Mesendoderm (in vitro differentiated cells): ENCODE results near the gene SPOPL.

Experiments used
- DNase-seq: peaks from one replicate; pipeline ENCODE4 v3.0.0; 2013
- H2AK5ac ChIP-seq: 2 replicates; pipeline ENCODE4 v1.6.1; 2013; ENCODE audit warnings: low read length, inconsistent platforms
- H2BK120ac ChIP-seq: 2 replicates; pipeline ENCODE4 v1.6.1; 2013; ENCODE audit warnings: low read depth, mild to moderate bottlenecking, low read length, moderate library complexity, mixed read lengths
- H2BK15ac ChIP-seq: replicated peaks from 2 replicates; pipeline ENCODE4 v1.6.1; 2013; ENCODE audit warnings: low read depth, mild to moderate bottlenecking, moderate library complexity
- H2BK5ac ChIP-seq: 2 replicates; pipeline ENCODE4 v1.6.1; 2013; ENCODE audit warnings: low read length, inconsistent platforms
- H3K18ac ChIP-seq: 2 replicates; pipeline ENCODE4 v1.6.1; 2013; ENCODE audit warnings: mild to moderate bottlenecking, low read length, mixed read lengths
- H3K23ac ChIP-seq: one replicate; pipeline ENCODE4 v1.6.1; 2013; ENCODE audit warnings: low read length
- H3K27ac ChIP-seq: 2 replicates; pipeline ENCODE4 v1.5.1; 2013; ENCODE audit warnings: low read depth, mild to moderate bottlenecking, inconsistent platforms, low read length, moderate library complexity
- H3K27me3 ChIP-seq: 2 replicates; pipeline ENCODE4 v1.6.1; 2013; ENCODE audit warnings: low read length, control low read depth, mild to moderate bottlenecking, inconsistent platforms; ENCODE audit not compliant: insufficient read depth, poor library complexity
- H3K36me3 ChIP-seq: 2 replicates; pipeline ENCODE4 v1.6.1; 2013; ENCODE audit warnings: low read length, inconsistent platforms; ENCODE audit not compliant: control insufficient read depth, insufficient read depth
- H3K4ac ChIP-seq: one replicate; pipeline ENCODE4 v1.6.1; 2013; ENCODE audit warnings: low read depth, mild to moderate bottlenecking, low read length, moderate library complexity
- H3K4me1 ChIP-seq: 2 replicates; pipeline ENCODE4 v1.6.1; 2013; ENCODE audit warnings: low read depth, low read length, inconsistent platforms; ENCODE audit not compliant: control insufficient read depth
- H3K4me2 ChIP-seq: 2 replicates; pipeline ENCODE4 v1.6.1; 2013; ENCODE audit warnings: low read length
- H3K4me3 ChIP-seq: 2 replicates; pipeline ENCODE4 v1.5.1; 2013; ENCODE audit warnings: mild to moderate bottlenecking, low read length
- H3K56ac ChIP-seq: one replicate; pipeline ENCODE4 v1.6.1; 2013; ENCODE audit warnings: low read length
- H3K79me1 ChIP-seq: 2 replicates; pipeline ENCODE4 v1.6.1; 2013; ENCODE audit warnings: low read length, inconsistent platforms
- H3K79me2 ChIP-seq: 2 replicates; pipeline ENCODE4 v1.6.1; 2013; ENCODE audit warnings: mild to moderate bottlenecking, low read length; ENCODE audit not compliant: control insufficient read depth, insufficient read depth
- H3K9ac ChIP-seq: 2 replicates; pipeline ENCODE4 v1.6.1; 2013; ENCODE audit warnings: low read length, inconsistent platforms
- H4K5ac ChIP-seq: one replicate; pipeline ENCODE4 v1.6.1; 2013; ENCODE audit warnings: low read length
- H4K8ac ChIP-seq: one replicate; pipeline ENCODE4 v1.6.1; 2013; ENCODE audit warnings: low read depth, mild to moderate bottlenecking, control low read depth, low read length, moderate library complexity
- WGBS: extraction: QIAGEN DNeasy Blood & Tissue Kit; methylation state at CpG from one replicate; pipeline ENCODE4 v1.1.7; 2013; ENCODE audit warnings: low lambda C conversion rate, missing lambda C conversion rate; ENCODE audit not compliant: insufficient coverage; ENCODE audit errors: extremely low coverage; 5-methylcytosine and 5-hydroxymethylcytosine counted together

Gene SPOPL

GRCh38 chr2:138610201-138610953 lies 108.8 kb downstream of the SPOPL start:
- no peak overlapping the region for H4K5ac ChIP-seq
- H3K27ac ChIP-seq: no peak overlapping the region
- no peaks in the 10 kb centered on the region for H3K36me3 ChIP-seq
- no peak for DNase-seq
- no peak overlapping the region for H3K18ac ChIP-seq
- no peak overlapping the region for H2BK5ac ChIP-seq
- H3K4ac ChIP-seq: no peak overlapping the region
- H3K79me1 ChIP-seq: no peaks in the 10 kb centered on the region
- H3K4me2 ChIP-seq: no peak overlapping the region
- H3K4me1 ChIP-seq: no peaks in the 10 kb centered on the region
- H2AK5ac ChIP-seq: no peak overlapping the region
- H3K9ac ChIP-seq: no peak overlapping the region
- H3K4me3 ChIP-seq: no peak overlapping the region
- no peak overlapping the region for H2BK15ac ChIP-seq
- no peak overlapping the region for H3K23ac ChIP-seq
- no peak overlapping the region for H4K8ac ChIP-seq
- H2BK120ac ChIP-seq: no peak overlapping the region
- H3K56ac ChIP-seq: no peak overlapping the region
- no peaks in the 10 kb centered on the region for H3K79me2 ChIP-seq
- H3K27me3 ChIP-seq: no peaks in the 10 kb centered on the region
- no CpG with 5 or more reads among the region's 4 CpGs for WGBS

GRCh38 chr2:138615257-138615656 lies 113.7 kb downstream of the SPOPL start:
- H2BK5ac ChIP-seq: no peak overlapping the region
- H2BK120ac ChIP-seq: no peak overlapping the region
- no peak overlapping the region for H3K4me2 ChIP-seq
- H3K27ac ChIP-seq: no peak overlapping the region
- no peak overlapping the region for H2AK5ac ChIP-seq
- H4K8ac ChIP-seq: no peak overlapping the region
- no CpG with 5 or more reads among the region's 4 CpGs for WGBS
- H3K27me3 ChIP-seq: no peaks in the 10 kb centered on the region
- no peaks in the 10 kb centered on the region for H3K79me1 ChIP-seq
- H4K5ac ChIP-seq: no peak overlapping the region
- no peak overlapping the region for H3K23ac ChIP-seq
- no peak for DNase-seq
- H3K4ac ChIP-seq: no peak overlapping the region
- no peaks in the 10 kb centered on the region for H3K36me3 ChIP-seq
- no peaks in the 10 kb centered on the region for H3K79me2 ChIP-seq
- H3K4me3 ChIP-seq: no peak overlapping the region
- H2BK15ac ChIP-seq: no peak overlapping the region
- H3K4me1 ChIP-seq: no peaks in the 10 kb centered on the region
- no peak overlapping the region for H3K18ac ChIP-seq
- H3K56ac ChIP-seq: no peak overlapping the region
- no peak overlapping the region for H3K9ac ChIP-seq

GRCh38 chr2:138617026-138617425 lies 115.5 kb downstream of the SPOPL start:
- no peaks in the 10 kb centered on the region for H3K79me2 ChIP-seq
- H2AK5ac ChIP-seq: no peak overlapping the region
- H3K27me3 ChIP-seq: no peaks in the 10 kb centered on the region
- no peak for DNase-seq
- H3K27ac ChIP-seq: no peak overlapping the region
- H2BK15ac ChIP-seq: no peak overlapping the region
- H3K4me3 ChIP-seq: no peak overlapping the region
- no peak overlapping the region for H3K4me2 ChIP-seq
- H3K9ac ChIP-seq: no peak overlapping the region
- H3K79me1 ChIP-seq: no peaks in the 10 kb centered on the region
- H4K5ac ChIP-seq: no peak overlapping the region
- no peaks in the 10 kb centered on the region for H3K4me1 ChIP-seq
- H3K18ac ChIP-seq: no peak overlapping the region
- H3K36me3 ChIP-seq: no peaks in the 10 kb centered on the region
- no peak overlapping the region for H3K4ac ChIP-seq
- no peak overlapping the region for H3K56ac ChIP-seq
- no peak overlapping the region for H3K23ac ChIP-seq
- no peak overlapping the region for H2BK120ac ChIP-seq
- no peak overlapping the region for H4K8ac ChIP-seq
- no peak overlapping the region for H2BK5ac ChIP-seq
- no CpG with 5 or more reads among the region's 1 CpG for WGBS

- Histone ChIP-seq H2BK120ac (no peak overlapping the region), H2BK5ac (no peak overlapping the region), H3K79me1 (no peaks in the 10 kb centered on the region), H3K4me2 (no peak overlapping the region), H3K4ac (no peak overlapping the region), H2AK5ac (no peak overlapping the region), H3K56ac (no peak overlapping the region), H4K5ac (no peak overlapping the region), H3K27me3 (no peaks in the 10 kb centered on the region), H4K8ac (no peak overlapping the region), H3K36me3 (no peaks in the 10 kb centered on the region), H3K27ac (no peak overlapping the region), H3K23ac (no peak overlapping the region), H3K4me3 (no peak overlapping the region), H3K79me2 (no peaks in the 10 kb centered on the region), H3K4me1 (no peaks in the 10 kb centered on the region), H3K9ac (no peak overlapping the region), H2BK15ac (no peak overlapping the region), H3K18ac (no peak overlapping the region)
- WGBS: no CpG with 5 or more reads among the region's 3 CpGs
- DNase-seq: no peak
These were observed 117.4 kb downstream of the SPOPL start for GRCh38 chr2:138618971-138619370.

GRCh38 chr2:138620431-138620830 lies 118.9 kb downstream of the SPOPL start:
- Histone ChIP-seq H3K4me2 (no peak overlapping the region), H3K23ac (no peak overlapping the region), H2BK120ac (no peak overlapping the region), H2BK15ac (no peak overlapping the region), H3K4me3 (no peak overlapping the region), H3K56ac (no peak overlapping the region), H4K8ac (no peak overlapping the region), H3K79me1 (no peaks in the 10 kb centered on the region), H3K27ac (no peak overlapping the region), H3K79me2 (no peaks in the 10 kb centered on the region), H3K36me3 (no peaks in the 10 kb centered on the region), H3K27me3 (no peaks in the 10 kb centered on the region), H2BK5ac (no peak overlapping the region), H3K18ac (no peak overlapping the region), H2AK5ac (no peak overlapping the region), H3K4ac (no peak overlapping the region), H4K5ac (no peak overlapping the region), H3K9ac (no peak overlapping the region), H3K4me1 (no peaks in the 10 kb centered on the region)
- DNase-seq: no peak
- WGBS: no CpG with 5 or more reads among the region's 2 CpGs

GRCh38 chr2:138621139-138621538 lies 119.6 kb downstream of the SPOPL start:
- no peak overlapping the region for H2AK5ac ChIP-seq
- H3K4me3 ChIP-seq: no peak overlapping the region
- H2BK120ac ChIP-seq: no peak overlapping the region
- H3K79me2 ChIP-seq: no peaks in the 10 kb centered on the region
- H3K23ac ChIP-seq: no peak overlapping the region
- no peaks in the 10 kb centered on the region for H3K27me3 ChIP-seq
- no peak overlapping the region for H3K4ac ChIP-seq
- no peak overlapping the region for H2BK15ac ChIP-seq
- H3K79me1 ChIP-seq: no peaks in the 10 kb centered on the region
- H3K56ac ChIP-seq: no peak overlapping the region
- no CpG with 5 or more reads among the region's 3 CpGs for WGBS
- no peak overlapping the region for H4K8ac ChIP-seq
- H3K27ac ChIP-seq: no peak overlapping the region
- H2BK5ac ChIP-seq: no peak overlapping the region
- no peak overlapping the region for H3K9ac ChIP-seq
- H3K18ac ChIP-seq: no peak overlapping the region
- H3K4me2 ChIP-seq: no peak overlapping the region
- DNase-seq: peak; percentile 12
- H3K4me1 ChIP-seq: no peaks in the 10 kb centered on the region
- H4K5ac ChIP-seq: no peak overlapping the region
- no peaks in the 10 kb centered on the region for H3K36me3 ChIP-seq
